IgD-negative memory B cell (primary cell): ENCODE results near the gene PPID. TPM values are rescaled to one million over a fixed set of nuclear protein-coding genes. Genes with fewer than 3 reads are reported as not detected.
"Not testable (repeated sequence)": the region's sequence is repeated elsewhere in the genome, so short reads cannot be mapped to it uniquely, and the experiment has no call there.

Source experiments
- H3K27ac Mint-ChIP-seq, 3 donors: one replicate each; pipeline ENCODE4 v1.8.0; 2020 to 2022; ENCODE audit warnings: mild to moderate bottlenecking in 3 of 3, mixed read lengths in 3 of 3, moderate library complexity in 1 of 3
- H3K27me3 Mint-ChIP-seq: one replicate; pipeline ENCODE4 v1.8.0; 2021; ENCODE audit warnings: mixed read lengths
- H3K36me3 Mint-ChIP-seq: one replicate; pipeline ENCODE4 v1.8.0; 2020; ENCODE audit warnings: mild to moderate bottlenecking, mixed read lengths
- H3K4me1 Mint-ChIP-seq, 3 donors: one replicate each; pipeline ENCODE4 v1.8.0; 2020 to 2022; ENCODE audit warnings: mixed read lengths in 3 of 3, mild to moderate bottlenecking in 1 of 3
- H3K4me3 Mint-ChIP-seq, 4 donors: one replicate each; pipeline ENCODE4 v1.8.0; 2020 to 2022; ENCODE audit warnings: mild to moderate bottlenecking in 4 of 4, mixed read lengths in 4 of 4, moderate library complexity in 3 of 4
- H3K9me3 Mint-ChIP-seq, 3 donors: one replicate each; pipeline ENCODE4 v1.8.0; 2020 to 2021; ENCODE audit warnings: mixed read lengths in 3 of 3, mild to moderate bottlenecking in 1 of 3
- polyA plus RNA-seq: library from polyadenylated mRNA; unstranded; fragments of 300-500 nt; fragmentation: Illumina TruSeq; gene quantifications from one replicate; pipeline ENCODE4 v1.2.3, GENCODE V29; 2021

Gene PPID
- polyA plus RNA-seq, 1 donor from 2014 or later = 45.6 TPM

- H3K4me3 Mint-ChIP-seq = no peak overlapping the region
- no peak overlapping the region for H3K27ac Mint-ChIP-seq
- no peaks in the 10 kb centered on the region for H3K9me3 Mint-ChIP-seq
- H3K4me1 Mint-ChIP-seq = peaks cover 7 to 9% (median 7%) of the 10 kb centered on the region in 3 donors
- H3K27me3 Mint-ChIP-seq = no peaks in the 10 kb centered on the region
- H3K36me3 Mint-ChIP-seq = no peaks in the 10 kb centered on the region
These were observed 56.3 kb downstream of the PPID start for GRCh38 chr4:158666892-158667291.

DNA sequence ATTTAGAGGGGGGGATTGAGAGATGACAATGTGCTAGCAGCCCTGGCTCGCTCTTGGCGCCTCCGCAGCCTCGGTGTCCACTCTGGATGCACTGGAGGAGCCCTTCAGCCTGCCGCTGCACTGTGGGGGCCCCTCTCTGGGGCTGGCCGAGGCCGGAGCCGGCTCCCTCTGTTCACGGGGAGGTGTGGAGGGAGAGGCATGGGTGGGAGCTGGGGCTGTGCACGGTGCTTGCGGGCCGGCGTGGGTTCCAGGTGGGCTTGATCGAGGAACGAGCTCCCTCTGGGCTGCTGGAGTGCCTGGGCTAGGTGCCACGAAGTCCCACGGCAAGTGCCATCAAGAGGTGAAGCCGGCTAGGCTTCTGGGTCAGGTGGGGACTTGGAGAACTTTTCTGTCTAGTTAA, 58.4 kb downstream of the PPID start:
- Mint-ChIP-seq H3K36me3 (no peaks in the 10 kb centered on the region), H3K27ac (no peak overlapping the region), H3K9me3 (no peaks in the 10 kb centered on the region), H3K4me1 (no peaks in the 10 kb centered on the region), H3K4me3 (no peak overlapping the region), H3K27me3 (peaks cover 2% of the 10 kb centered on the region)

GRCh38 chr4:158663707-158664625, 59.2 kb downstream of the PPID start:
- H3K4me3 Mint-ChIP-seq, H3K4me1 Mint-ChIP-seq, H3K27ac Mint-ChIP-seq: not testable (repeated sequence)

GRCh38 chr4:158663255-158663654, 59.9 kb downstream of the PPID start:
- H3K4me3 Mint-ChIP-seq, H3K36me3 Mint-ChIP-seq, H3K27ac Mint-ChIP-seq, H3K9me3 Mint-ChIP-seq, H3K4me1 Mint-ChIP-seq: not testable (repeated sequence)
- peaks cover 10% of the 10 kb centered on the region for H3K27me3 Mint-ChIP-seq

More at GRCh38 chr4:158663707-158664625, 59.2 kb downstream of the PPID start:
- not testable (repeated sequence) for H3K36me3 Mint-ChIP-seq, H3K27me3 Mint-ChIP-seq, H3K9me3 Mint-ChIP-seq

Other genes with a start within 250 kb of the PPID start
- not detected for gene RXFP1, start 201.5 kb downstream of the PPID start, polyA plus RNA-seq
- gene C4orf46, start 51.5 kb downstream of the PPID start, polyA plus RNA-seq = 2.9 TPM
- 4.2 TPM for gene ETFDH, start 51.1 kb downstream of the PPID start, polyA plus RNA-seq
- gene FNIP2, start 45.6 kb upstream of the PPID start, polyA plus RNA-seq = 0.06 TPM